ENCODE results near the gene USP38.
"Not testable (repeated sequence)": the region's sequence is repeated elsewhere in the genome, so short reads cannot be mapped to it uniquely, and the experiment has no call there.

USP38 gene

GRCh38 chr4:143212566-143212965 is 27.8 kb downstream of the USP38 start:
- no peak for DNase-seq

- DNase-seq, result no peak
Measured at GRCh38 chr4:143215873-143216272, 31.2 kb downstream of the USP38 start.

DNA sequence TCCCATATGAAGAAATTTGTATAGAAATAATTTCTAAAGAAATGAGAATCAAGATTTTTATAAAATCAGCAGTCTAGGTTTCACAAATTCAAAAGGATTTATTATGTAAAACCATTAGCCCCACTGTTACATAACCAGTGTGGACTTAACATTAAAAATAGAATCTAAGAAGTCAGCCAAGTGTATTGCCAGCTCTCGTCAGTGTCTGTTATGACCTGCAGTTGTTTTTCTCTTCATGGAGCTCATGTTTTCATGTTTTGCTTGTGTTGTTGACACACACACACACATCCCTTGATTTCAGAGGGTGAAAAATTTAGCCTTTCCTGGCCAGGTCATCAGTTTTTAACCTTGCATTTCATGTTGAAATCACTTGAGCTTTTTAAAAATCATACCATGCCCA is 39.5 kb downstream of the USP38 start:
- no peak for DNase-seq

- DNase-seq, result no peak
Measured at GRCh38 chr4:143225167-143225566, 40.5 kb downstream of the USP38 start.

DNA sequence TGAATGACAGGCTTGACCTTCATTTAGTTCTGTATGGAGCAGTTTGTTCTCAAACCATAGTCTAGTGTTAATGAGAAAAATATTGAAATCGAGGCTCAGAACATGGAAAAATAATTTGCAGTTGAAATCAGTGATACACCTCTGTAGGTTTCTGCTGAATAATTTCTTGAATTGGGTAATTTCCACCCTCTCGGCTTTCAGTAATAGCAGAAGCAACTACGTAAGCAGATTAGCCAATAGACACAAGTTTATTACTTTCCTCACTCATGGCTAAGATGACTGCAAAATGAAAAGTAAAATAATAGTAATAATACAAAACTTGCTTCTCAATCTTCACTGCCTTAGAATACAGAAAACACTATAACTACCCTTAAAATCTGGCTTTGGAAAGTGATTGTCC is 46.0 kb downstream of the USP38 start:
- DNase-seq, result no peak

- no peak for DNase-seq
Measured at GRCh38 chr4:143232277-143232676, 47.6 kb downstream of the USP38 start.

GRCh38 chr4:143234153-143234552 is 49.4 kb downstream of the USP38 start:
- no peak for DNase-seq

DNA sequence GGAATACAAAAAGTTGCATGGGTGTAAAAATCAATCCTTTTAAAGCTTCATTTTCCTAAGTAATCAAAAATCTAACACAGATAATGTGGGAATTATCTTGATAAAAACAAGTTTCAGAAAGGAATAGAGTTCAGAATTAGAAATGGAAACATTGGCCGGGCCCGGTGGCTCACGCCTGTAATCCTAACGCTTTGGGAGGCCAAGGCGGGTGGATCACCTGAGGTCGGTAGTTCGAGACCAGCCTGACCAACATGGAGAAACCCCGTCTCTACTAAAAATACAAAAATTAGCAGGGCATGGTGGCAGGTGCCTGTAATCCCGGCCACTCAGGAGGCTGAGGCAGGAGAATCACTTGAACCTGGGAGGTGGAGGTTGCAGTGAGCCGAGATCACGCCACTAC is 52.5 kb downstream of the USP38 start:
- not testable (repeated sequence) for DNase-seq

DNA sequence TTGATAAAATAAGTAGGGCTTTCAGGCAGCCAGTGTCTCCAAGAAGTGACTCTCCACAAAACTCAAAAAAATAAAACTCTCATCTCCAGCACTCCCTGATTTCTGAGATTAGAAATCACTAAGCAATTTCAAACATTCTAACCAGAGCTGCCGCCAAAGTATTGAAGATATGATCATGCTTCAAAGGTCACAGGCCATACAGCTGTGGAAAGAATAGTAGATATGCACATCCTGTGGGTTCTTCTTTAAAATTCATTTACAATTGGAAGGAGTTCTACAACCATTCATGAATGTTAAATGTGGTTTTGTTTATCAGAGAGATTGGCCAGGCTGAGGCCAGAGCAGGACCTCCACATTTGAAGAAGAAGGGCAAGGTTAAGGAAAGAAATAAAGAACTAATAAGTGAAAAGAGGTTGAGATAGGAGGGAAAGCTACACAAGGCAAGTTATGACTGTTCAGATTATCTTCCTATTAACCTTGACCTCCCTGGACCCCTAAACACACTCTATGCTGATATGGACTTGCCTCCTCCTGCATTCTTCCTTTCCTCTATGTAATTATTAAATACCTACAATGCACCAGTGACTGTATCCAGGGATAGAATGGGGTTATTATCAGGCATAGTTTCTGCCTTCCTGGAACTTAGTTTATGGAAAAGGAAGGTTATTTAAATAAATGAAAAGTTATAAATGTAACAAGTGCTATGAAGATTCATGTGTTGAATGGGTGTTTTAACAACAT is 56.4 kb downstream of the USP38 start:
- no peak for DNase-seq

DNA sequence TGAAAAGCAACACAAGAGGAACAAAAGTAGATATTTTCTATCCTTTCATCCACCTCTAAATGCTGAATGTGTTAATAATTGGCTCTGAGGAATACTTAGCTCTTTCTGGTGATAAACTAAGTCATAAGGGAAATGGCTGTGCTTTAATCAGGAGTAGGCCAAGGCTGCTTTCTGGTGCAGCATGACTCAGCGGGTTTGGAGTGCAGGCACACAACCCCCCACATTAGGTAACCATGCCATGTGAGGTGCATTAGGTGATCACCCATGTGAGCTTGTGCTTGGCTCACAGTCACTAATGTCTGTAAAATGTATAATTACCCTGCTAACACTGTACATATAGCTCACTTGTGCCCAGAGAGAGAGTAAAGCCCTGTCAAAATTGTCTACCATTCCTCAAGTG is 57.2 kb downstream of the USP38 start:
- no peak for DNase-seq

DNA sequence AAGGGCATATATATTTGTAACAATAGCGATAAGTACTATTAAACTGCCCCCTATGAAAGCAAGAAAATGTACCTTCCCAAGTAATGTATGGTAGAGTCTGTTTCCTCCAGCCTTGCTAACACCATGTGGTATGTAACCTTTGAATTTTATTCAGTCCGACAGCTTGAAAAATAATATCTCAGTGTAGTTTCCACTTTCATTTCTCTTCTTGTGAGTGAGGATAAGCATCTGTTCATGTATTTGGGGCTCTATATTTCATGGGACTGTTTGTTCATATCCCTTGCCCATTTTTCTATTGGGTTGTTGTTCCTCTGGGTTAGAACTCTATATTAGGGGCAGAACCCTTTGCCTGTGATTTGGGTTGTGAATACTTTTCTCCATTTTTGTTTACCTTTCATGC is 58.3 kb downstream of the USP38 start:
- no peak for DNase-seq

GRCh38 chr4:143246977-143247376 is 62.3 kb downstream of the USP38 start:
- DNase-seq, result no peak

DNA sequence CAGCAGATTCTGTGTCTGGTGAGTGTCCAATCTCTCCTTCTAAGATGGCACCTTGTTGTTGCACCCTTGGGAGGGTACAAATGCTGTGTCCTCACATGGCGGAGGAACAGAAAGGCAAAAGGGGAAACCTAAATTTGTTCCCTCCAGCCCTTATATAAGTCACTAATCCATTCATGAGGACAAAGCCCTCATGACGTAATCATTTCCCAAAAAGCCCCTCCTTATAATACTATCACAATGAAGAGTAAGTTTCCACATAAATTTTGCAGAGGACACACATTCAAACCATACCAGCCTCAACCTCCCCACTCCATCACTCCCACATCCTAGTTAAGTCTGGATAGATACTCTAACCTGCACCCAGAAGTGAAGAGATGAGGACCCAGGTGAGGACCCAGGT is 63.1 kb downstream of the USP38 start:
- no peak for DNase-seq

- DNase-seq, result no peak
Measured at GRCh38 chr4:143248827-143249226, 64.1 kb downstream of the USP38 start.

GRCh38 chr4:143250617-143251016 is 65.9 kb downstream of the USP38 start:
- no peak for DNase-seq

GRCh38 chr4:143251348-143251747 is 66.6 kb downstream of the USP38 start:
- DNase-seq, result no peak

DNA sequence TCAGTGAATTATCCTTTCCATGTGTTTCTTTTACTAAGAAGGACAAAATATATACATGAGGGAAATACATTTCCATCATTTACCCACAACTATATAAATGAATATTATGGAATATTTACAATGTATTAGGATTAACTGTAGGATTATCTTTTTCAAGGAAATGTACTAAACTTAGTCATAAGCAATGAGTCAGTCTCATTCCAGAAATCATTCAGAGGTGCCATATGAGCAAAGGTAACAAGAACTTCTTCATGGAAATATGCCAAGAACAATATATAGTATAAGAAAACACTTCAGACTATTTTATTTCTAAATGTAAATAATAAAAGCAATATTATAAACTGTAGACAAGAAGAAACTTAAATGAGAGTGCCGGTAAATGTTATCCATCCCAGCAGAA is 67.1 kb downstream of the USP38 start:
- no peak for DNase-seq

GRCh38 chr4:143252478-143252877 is 67.8 kb downstream of the USP38 start:
- DNase-seq, result no peak

DNA sequence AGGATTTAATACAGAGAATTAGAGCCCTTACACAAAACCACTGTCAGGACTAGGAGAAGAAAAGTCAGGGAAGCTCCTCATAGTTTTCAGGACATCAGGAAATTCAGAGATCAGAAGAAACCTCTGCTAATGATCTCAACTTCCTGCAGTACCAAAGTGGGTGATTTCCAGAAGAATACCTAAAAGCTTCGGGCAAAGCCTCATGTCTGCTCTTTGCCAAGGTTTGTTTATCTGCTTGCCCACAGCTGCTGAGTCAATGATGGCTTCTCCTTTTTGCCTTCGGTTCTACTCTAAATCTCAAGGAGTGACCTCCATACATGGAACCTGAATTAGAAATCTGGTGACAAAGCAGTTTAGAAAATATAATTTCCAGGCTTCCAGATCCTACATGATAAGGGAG is 68.4 kb downstream of the USP38 start:
- no peak for DNase-seq

GRCh38 chr4:143254491-143255226 is 69.9 kb downstream of the USP38 start:
- DNase-seq, result no peak

GRCh38 chr4:143256456-143256855 is 71.7 kb downstream of the USP38 start:
- DNase-seq, result no peak

DNA sequence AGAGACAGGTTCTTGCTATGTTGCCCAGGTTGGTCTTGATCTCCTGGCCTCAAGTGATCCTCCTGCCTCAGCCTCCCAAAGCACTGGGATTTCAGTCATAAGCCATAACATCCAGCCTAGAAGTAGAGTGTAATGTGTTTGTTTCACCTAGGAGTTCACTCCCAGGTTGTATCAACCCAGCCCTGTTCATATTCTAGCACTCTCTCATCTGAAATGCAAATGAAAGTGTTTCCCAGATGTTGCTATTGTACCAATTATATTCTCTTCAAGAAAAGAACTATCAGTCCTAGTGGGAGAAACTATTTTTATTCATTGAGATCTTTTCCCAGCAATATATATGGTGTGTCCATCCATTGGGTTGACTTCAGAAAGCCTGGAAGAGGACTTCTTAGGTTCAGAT is 72.6 kb downstream of the USP38 start:
- no peak for DNase-seq

- no peak for DNase-seq
Measured at GRCh38 chr4:143260750-143261149, 76.0 kb downstream of the USP38 start.

DNA sequence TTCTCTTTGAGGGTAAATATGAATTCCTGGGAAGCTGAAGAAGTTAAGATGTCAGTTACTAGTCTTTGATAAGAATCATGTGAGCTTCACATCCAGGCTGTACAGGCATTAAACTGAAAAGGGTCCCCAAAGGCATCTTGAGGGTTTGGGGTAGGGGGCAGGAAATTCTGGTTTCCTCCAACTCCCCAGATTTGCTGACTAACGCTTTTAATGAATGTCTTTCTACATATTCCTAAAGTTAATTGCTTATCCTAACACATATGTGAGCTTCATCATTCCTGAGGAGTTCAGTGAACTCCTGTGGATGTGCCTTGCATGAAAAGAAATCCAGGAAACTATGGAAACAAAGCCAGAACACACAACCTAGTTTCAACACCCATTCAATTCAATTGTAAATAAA is 78.1 kb downstream of the USP38 start:
- no peak for DNase-seq

DNA sequence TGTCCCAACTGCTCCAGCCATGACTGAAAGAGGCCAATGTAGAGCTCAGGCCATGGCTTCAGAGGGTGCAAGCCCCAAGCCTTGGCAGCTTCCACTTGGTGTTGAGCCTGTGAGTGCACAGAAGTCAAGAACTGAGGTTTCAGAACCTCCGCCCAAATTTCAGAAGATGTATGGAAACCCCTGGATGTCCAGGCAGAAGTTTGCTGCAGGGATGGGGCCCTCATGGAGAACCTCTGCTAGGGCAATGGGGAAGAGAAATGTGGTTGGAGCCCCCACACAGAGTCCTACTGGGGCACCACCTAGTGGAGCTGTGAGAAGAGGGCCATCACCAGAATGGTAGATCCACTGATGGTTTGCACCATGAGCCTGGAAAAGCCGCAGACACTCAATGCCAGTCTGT is 83.0 kb downstream of the USP38 start:
- DNase-seq, result not testable (repeated sequence)

Measured in DMS79 (cell line).